AG10803 (cell line): ENCODE data around the gene COX6A2.

Source experiments
- DNase-seq: peaks from one replicate; pipeline ENCODE4 v3.0.0; 2010; ENCODE audit warnings: low read depth
- H3K4me3 ChIP-seq: 2 replicates; pipeline ENCODE4 v1.5.1; 2011; ENCODE audit warnings: mild to moderate bottlenecking, low read length, control low read depth
- TF ChIP-seq, protein P1 (sequence below): conservative IDR thresholded peaks from 2 replicates; pipeline ENCODE4 v1.5.1; 2011; ENCODE audit warnings: mild to moderate bottlenecking, low read length, control low read depth, inconsistent platforms

Gene COX6A2

GRCh38 chr16:31412750-31413149, 15.4 kb downstream of the COX6A2 start:
- no peak for DNase-seq
- no peak overlapping the region for H3K4me3 ChIP-seq
- TF ChIP-seq, protein P1, sequence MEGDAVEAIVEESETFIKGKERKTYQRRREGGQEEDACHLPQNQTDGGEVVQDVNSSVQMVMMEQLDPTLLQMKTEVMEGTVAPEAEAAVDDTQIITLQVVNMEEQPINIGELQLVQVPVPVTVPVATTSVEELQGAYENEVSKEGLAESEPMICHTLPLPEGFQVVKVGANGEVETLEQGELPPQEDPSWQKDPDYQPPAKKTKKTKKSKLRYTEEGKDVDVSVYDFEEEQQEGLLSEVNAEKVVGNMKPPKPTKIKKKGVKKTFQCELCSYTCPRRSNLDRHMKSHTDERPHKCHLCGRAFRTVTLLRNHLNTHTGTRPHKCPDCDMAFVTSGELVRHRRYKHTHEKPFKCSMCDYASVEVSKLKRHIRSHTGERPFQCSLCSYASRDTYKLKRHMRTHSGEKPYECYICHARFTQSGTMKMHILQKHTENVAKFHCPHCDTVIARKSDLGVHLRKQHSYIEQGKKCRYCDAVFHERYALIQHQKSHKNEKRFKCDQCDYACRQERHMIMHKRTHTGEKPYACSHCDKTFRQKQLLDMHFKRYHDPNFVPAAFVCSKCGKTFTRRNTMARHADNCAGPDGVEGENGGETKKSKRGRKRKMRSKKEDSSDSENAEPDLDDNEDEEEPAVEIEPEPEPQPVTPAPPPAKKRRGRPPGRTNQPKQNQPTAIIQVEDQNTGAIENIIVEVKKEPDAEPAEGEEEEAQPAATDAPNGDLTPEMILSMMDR: no peak

DNA sequence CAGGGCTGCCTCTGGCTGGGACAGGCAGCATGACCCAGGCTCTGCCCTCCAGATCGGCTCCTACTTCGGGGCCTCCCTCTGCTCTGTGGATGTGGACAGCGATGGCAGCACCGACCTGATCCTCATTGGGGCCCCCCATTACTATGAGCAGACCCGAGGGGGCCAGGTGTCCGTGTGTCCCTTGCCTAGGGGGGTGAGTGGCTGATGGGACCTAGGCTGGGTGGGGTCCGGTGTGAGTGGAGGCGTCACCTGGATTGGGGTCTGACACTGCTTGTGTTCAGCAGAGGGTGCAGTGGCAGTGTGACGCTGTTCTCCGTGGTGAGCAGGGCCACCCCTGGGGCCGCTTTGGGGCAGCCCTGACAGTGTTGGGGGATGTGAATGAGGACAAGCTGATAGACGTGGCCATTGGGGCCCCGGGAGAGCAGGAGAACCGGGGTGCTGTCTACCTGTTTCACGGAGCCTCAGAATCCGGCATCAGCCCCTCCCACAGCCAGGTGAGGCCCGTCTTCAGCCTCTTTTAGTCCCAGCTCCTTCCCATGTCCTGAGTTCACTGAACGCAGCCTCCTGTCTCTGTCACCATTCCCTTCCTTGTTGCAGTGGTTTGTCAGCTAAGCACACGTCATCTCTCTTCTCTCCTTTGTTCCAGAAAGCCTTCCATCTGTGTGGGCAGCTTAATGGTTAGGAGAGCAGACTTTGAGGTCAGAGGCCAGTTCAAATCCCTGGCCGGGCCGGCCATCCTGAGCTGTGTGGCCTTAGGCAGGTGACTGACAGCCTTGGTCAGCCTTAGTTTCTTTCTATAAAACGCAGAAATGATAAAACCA, 16.9 kb downstream of the COX6A2 start:
- TF ChIP-seq, protein P1: no peak
- no peak for DNase-seq
- no peak overlapping the region for H3K4me3 ChIP-seq

GRCh38 chr16:31410082-31410481, 18.1 kb downstream of the COX6A2 start:
- no peak overlapping the region for H3K4me3 ChIP-seq
- no peak for DNase-seq
- TF ChIP-seq, protein P1: no peak

DNA sequence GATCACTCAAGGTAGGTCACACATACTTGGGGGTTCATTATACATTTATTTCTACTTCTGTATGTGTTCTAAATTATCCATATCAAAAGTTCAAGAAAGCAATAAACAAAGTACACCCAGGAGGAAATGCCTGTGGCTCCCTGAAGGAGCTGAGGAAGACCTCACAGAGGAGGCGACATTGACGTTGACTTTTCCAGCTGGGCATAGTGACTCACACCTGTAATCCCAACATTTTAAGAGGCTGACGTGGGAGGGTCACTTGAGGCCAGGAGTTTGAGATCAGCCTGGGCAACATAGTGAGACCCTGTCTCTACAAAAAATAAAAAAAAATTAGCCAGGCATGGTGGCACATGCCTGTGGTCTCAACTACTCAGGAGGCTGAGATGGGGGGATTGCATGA, 18.7 kb downstream of the COX6A2 start:
- H3K4me3 ChIP-seq: no peak overlapping the region
- DNase-seq: peak; percentile 53
- TF ChIP-seq, protein P1: no peak

DNA sequence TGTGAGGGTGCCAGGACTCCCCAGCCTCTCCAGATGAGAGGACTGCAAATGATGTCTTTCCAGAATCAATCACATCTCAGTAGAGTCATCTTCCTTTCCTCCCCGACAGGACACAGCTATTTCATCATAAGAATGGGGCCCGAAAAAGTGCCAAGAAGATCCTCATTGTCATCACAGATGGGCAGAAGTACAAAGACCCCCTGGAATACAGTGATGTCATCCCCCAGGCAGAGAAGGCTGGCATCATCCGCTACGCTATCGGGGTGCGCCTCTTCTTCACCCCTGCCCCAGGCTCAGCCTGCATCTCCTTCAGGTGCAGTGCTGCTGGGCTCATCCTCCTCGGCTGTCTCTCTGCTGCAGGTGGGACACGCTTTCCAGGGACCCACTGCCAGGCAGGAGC, 20.8 kb downstream of the COX6A2 start:
- no peak for DNase-seq
- TF ChIP-seq, protein P1: no peak

GRCh38 chr16:31404353-31405064, 23.7 kb downstream of the COX6A2 start:
- DNase-seq: peak; percentile 59
- TF ChIP-seq, protein P1: no peak
- H3K4me3 ChIP-seq: peak overlapping the region; percentile 55

More for the DNA sequence above, 20.8 kb downstream of the COX6A2 start:
- no peak overlapping the region for H3K4me3 ChIP-seq
